ENCODE data around the gene WDSUB1.

The WDSUB1 gene

GRCh38 chr2:159195697-159196096, 90.8 kb downstream of the WDSUB1 start:
- DNase-seq (ENCODE audit: low read depth in 2 of 2) = no peak

- no peak for DNase-seq (ENCODE audit: low read depth in 2 of 2)
These were observed 92.3 kb downstream of the WDSUB1 start for GRCh38 chr2:159194241-159194640.

GRCh38 chr2:159193791-159194190, 92.7 kb downstream of the WDSUB1 start:
- DNase-seq (ENCODE audit: low read depth in 2 of 2) = no peak

- DNase-seq (ENCODE audit: low read depth in 2 of 2) = no peak
These were observed 94.1 kb downstream of the WDSUB1 start for GRCh38 chr2:159192371-159192918.

- DNase-seq (ENCODE audit: low read depth in 2 of 2) = no peak
These were observed 98.1 kb downstream of the WDSUB1 start for GRCh38 chr2:159188449-159188848.

- DNase-seq (ENCODE audit: low read depth in 2 of 2) = no peak
These were observed 99.4 kb downstream of the WDSUB1 start for GRCh38 chr2:159187106-159187505.

- DNase-seq (ENCODE audit: low read depth in 2 of 2) = no peak
These were observed 100.0 kb downstream of the WDSUB1 start for GRCh38 chr2:159186462-159186861.
